Upper lobe of left lung (tissue), 6 donors: ENCODE results near the gene SLC26A8. TPM values are rescaled to one million over a fixed set of nuclear protein-coding genes. Genes with fewer than 3 reads are reported as not detected.
"Not testable (repeated sequence)": the region's sequence is repeated elsewhere in the genome, so short reads cannot be mapped to it uniquely, and the experiment has no call there.

Experiments
- ATAC-seq, 2 donors: fragments of 200-7000 bp; cut with Tn5 transposase; one replicate each; pipeline ENCODE4 v1.9.1; 2022; ENCODE audit warnings: mild to moderate bottlenecking in 2 of 2, moderate library complexity in 2 of 2; ENCODE audit not compliant: low FRiP score in 2 of 2
- DNase-seq, 2 donors: peaks; one replicate each; pipeline ENCODE4 v3.0.0-alpha.2; 2019 to 2020
- H3K27ac ChIP-seq, 4 donors: fragments of 200-600 bp; sonication (generic); one replicate each; pipeline ENCODE4 v1.5.1; 2016 to 2019
- H3K27me3 ChIP-seq, 4 donors: fragments of 200-600 bp; sonication (generic); one replicate each; pipeline ENCODE4 v1.5.1; 2017 to 2019
- H3K36me3 ChIP-seq, 4 donors: fragments of 200-600 bp; sonication (generic); one replicate each; pipeline ENCODE4 v1.5.1; 2016 to 2019
- H3K4me1 ChIP-seq, 4 donors: fragments of 200-600 bp; sonication (generic); one replicate each; pipeline ENCODE4 v1.5.1; 2018 to 2019
- H3K4me3 ChIP-seq, 4 donors: fragments of 200-600 bp; sonication (generic); one replicate each; pipeline ENCODE4 v1.5.1; 2017 to 2019; ENCODE audit warnings: mild to moderate bottlenecking in 2 of 4, moderate library complexity in 1 of 4
- H3K9me3 ChIP-seq, 4 donors: fragments of 200-600 bp; sonication (generic); one replicate each; pipeline ENCODE4 v1.5.1; 2018 to 2019
- CTCF ChIP-seq, 6 experiments: fragments of 450-650 bp in 4 of 6; fragments of 200-600 bp in 2 of 6; sonication (generic) in 2 of 6; IDR thresholded peaks; one replicate each; pipeline ENCODE4 v1.5.1; 2016 to 2019; ENCODE audit warnings: antibody characterized with exemption in 6 of 6
- EP300 ChIP-seq, 4 donors: sonication (generic); formaldehyde crosslinking; IDR thresholded peaks; one replicate each; pipeline ENCODE4 v1.5.1; 2017; ENCODE audit warnings: antibody characterized with exemption in 4 of 4, control low read depth in 2 of 4
- POLR2A ChIP-seq, 4 donors: fragments of 450-650 bp; IDR thresholded peaks; one replicate each; pipeline ENCODE4 v1.5.1; 2016 to 2017; ENCODE audit warnings: antibody characterized with exemption in 4 of 4, mild to moderate bottlenecking in 2 of 4
- POLR2AphosphoS5 ChIP-seq, 2 donors: sonication (generic); formaldehyde crosslinking; IDR thresholded peaks; one replicate each; pipeline ENCODE4 v1.5.1; 2017; ENCODE audit warnings: antibody characterized with exemption in 2 of 2
- WGBS, 2 donors: methylation state at CpG; one replicate each; pipeline ENCODE4 v1.1.5; 2017 to 2018; 5-methylcytosine and 5-hydroxymethylcytosine counted together
- total RNA-seq, 6 donors: library from RNA; depleted of rRNA in 4 of 6; stranded (reverse); fragments of >200 nt in 4 of 6; gene quantifications; one replicate each; pipeline versions ENCODE4 v1.1.0 to v1.2.1, GENCODE V29; 2016 to 2021
- donor health status: DM: no; HTN: no; CAD: no; lungs with moderate emphysema.
- donor health status: DM: no; HTN: yes; CAD: no; lungs with severe emphysema.

SLC26A8 gene
- total RNA-seq, 6 donors from 2014 or later, result under 0.01 to 1.5 (median 0.80) TPM

- WGBS, 2 donors, result 43 to 48% methylated on average over 4 of the region's 4 CpGs
- ATAC-seq, result no peak
Measured at GRCh38 chr6:36035225-36035624, 10.8 kb upstream of the SLC26A8 start.

GRCh38 chr6:36034441-36034840, 10.0 kb upstream of the SLC26A8 start:
- no peak for TF ChIP-seq POLR2A (IDR thresholded peaks at IDR 0.05)
- no peak for TF ChIP-seq EP300 (IDR thresholded peaks at IDR 0.05)
- no peak for TF ChIP-seq POLR2AphosphoS5 (IDR thresholded peaks at IDR 0.05)
- TF ChIP-seq CTCF (IDR thresholded peaks at IDR 0.05), result no peak
- Histone ChIP-seq H3K9me3 (no peaks in the 10 kb centered on the region), H3K4me3 (no peak overlapping the region), H3K27ac (peak overlapping the region in 2 of 4 donors; percentile 24 to 27), H3K27me3 (no peaks in the 10 kb centered on the region), H3K36me3 (no peaks in the 10 kb centered on the region), H3K4me1 (peaks cover 79 to 87% (median 83%) of the 10 kb centered on the region in 4 donors)
- DNase-seq, result no peak
- no peak for ATAC-seq
- 70 to 71% methylated on average over 3 of the region's 3 CpGs for WGBS, 2 donors

More at GRCh38 chr6:36035225-36035624, 10.8 kb upstream of the SLC26A8 start:
- Histone ChIP-seq H3K27me3 (no peaks in the 10 kb centered on the region), H3K4me1 (peaks cover 72 to 89% (median 83%) of the 10 kb centered on the region in 4 donors), H3K36me3 (no peaks in the 10 kb centered on the region), H3K9me3 (no peaks in the 10 kb centered on the region), H3K27ac (no peak overlapping the region), H3K4me3 (no peak overlapping the region)
- no peak for DNase-seq
- TF ChIP-seq POLR2AphosphoS5 (IDR thresholded peaks at IDR 0.05), result no peak
- TF ChIP-seq EP300 (IDR thresholded peaks at IDR 0.05), result no peak
- no peak for TF ChIP-seq CTCF (IDR thresholded peaks at IDR 0.05)
- no peak for TF ChIP-seq POLR2A (IDR thresholded peaks at IDR 0.05)

- H3K4me3 ChIP-seq, result no peak overlapping the region
- WGBS, 2 donors, result 58 to 65% methylated on average over 3 of the region's 3 CpGs
- no peaks in the 10 kb centered on the region for H3K36me3 ChIP-seq
- TF ChIP-seq EP300 (IDR thresholded peaks at IDR 0.05) (no peak), POLR2A (IDR thresholded peaks at IDR 0.05) (no peak), CTCF (IDR thresholded peaks at IDR 0.05) (no peak), POLR2AphosphoS5 (IDR thresholded peaks at IDR 0.05) (no peak)
- ATAC-seq (no peak), DNase-seq (peak in 1 of 2 donors; percentile 57)
- no peaks in the 10 kb centered on the region for H3K9me3 ChIP-seq
- H3K27me3 ChIP-seq, result no peaks in the 10 kb centered on the region
- H3K27ac ChIP-seq, result peak overlapping the region in 2 of 4 donors; percentile 53 to 100
- peaks cover 75 to 85% (median 79%) of the 10 kb centered on the region in 4 donors for H3K4me1 ChIP-seq
Measured at GRCh38 chr6:36033935-36034334, 9.5 kb upstream of the SLC26A8 start.

DNA sequence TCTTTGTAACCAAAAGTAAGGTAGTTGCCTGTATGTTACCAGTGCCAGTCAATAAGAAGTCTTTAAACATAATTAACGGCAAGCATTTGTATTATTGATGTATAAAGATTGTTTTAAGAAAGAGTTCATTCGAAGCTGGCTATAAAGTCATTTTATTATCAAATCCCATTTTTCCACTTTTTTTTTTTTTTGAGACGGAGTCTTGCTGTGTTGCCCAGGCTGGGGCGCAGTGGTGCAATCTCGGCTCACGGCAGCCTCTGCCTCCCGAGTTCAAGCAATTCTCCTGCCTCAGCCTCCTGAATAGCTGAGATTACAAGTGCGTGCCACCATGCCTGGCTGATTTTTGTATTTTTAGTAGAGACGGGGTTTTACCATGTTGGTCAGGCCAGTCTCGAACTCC, 8.7 kb upstream of the SLC26A8 start:
- ATAC-seq, H3K9me3 ChIP-seq, H3K36me3 ChIP-seq, H3K4me3 ChIP-seq, H3K27me3 ChIP-seq, DNase-seq: not testable (repeated sequence)
- WGBS, 2 donors, result 90 to 91% methylated on average over 10 of the region's 10 CpGs
- H3K27ac ChIP-seq, result peak overlapping the region in 2 of 4 donors; percentile 53 to 100
- peaks cover 68 to 77% (median 72%) of the 10 kb centered on the region in 4 donors for H3K4me1 ChIP-seq

GRCh38 chr6:36032261-36032660, 7.8 kb upstream of the SLC26A8 start:
- Histone ChIP-seq H3K9me3 (no peaks in the 10 kb centered on the region), H3K27ac (peak overlapping the region in 3 of 4 donors; percentile 25 to 100 (median 43)), H3K36me3 (no peaks in the 10 kb centered on the region), H3K4me1 (peaks cover 60 to 69% (median 64%) of the 10 kb centered on the region in 4 donors), H3K4me3 (no peak overlapping the region), H3K27me3 (no peaks in the 10 kb centered on the region)
- WGBS, 2 donors, result 48 to 65% methylated on average over 1 of the region's 1 CpG
- TF ChIP-seq CTCF (IDR thresholded peaks at IDR 0.05) (no peak), POLR2A (IDR thresholded peaks at IDR 0.05) (no peak), POLR2AphosphoS5 (IDR thresholded peaks at IDR 0.05) (no peak), EP300 (IDR thresholded peaks at IDR 0.05) (no peak)
- ATAC-seq (no peak), DNase-seq (no peak)
